Natural killer cell (primary cell): ENCODE data around the gene NUP54. TPM values are rescaled to one million over a fixed set of nuclear protein-coding genes. Genes with fewer than 3 reads are reported as not detected.

Experiments used
- total RNA-seq, 4 donors: library from RNA; stranded (reverse); fragments of 120-200 nt in 1 of 4; gene quantifications; one replicate each; pipeline versions ENCODE4 v1.2.3 to v1.2.4, GENCODE V29; 2013 to 2022

Gene NUP54
- total RNA-seq, 3 donors from 2014 or later (not counting 1 experiment from before 2014, with no cell fraction given) = 102 to 114 (median 108) TPM

Other genes starting within 250 kb of the NUP54 start
- gene PPEF2, start 245.9 kb downstream of the NUP54 start, total RNA-seq = under 1 TPM; 0.21 to 0.33 (median 0.32) TPM
- 10 to 100 TPM; 37.8 to 56.3 (median 43.4) TPM for gene NAAA, start 207.4 kb downstream of the NUP54 start, total RNA-seq
- gene SDAD1, start 157.5 kb downstream of the NUP54 start, total RNA-seq = 10 to 100 TPM; 32.5 to 52.2 (median 39.7) TPM
- gene CXCL9, start 140.9 kb downstream of the NUP54 start, total RNA-seq = not detected
- gene CXCL10, start 124.9 kb downstream of the NUP54 start, total RNA-seq = not detected
- not detected for gene CXCL11, start 112.3 kb downstream of the NUP54 start, total RNA-seq
- not detected for gene ART3, start 73.7 kb downstream of the NUP54 start, total RNA-seq
- 10 to 100 TPM; 22.0 to 39.0 (median 30.4) TPM for gene SCARB2, start 65.4 kb upstream of the NUP54 start, total RNA-seq
- gene FAM47E, start 103.3 kb upstream of the NUP54 start, total RNA-seq = under 1 TPM in 2 of 3 donors, not detected in 1; 0.21 to 0.85 TPM
- gene STBD1, start 158.3 kb upstream of the NUP54 start, total RNA-seq = 1 to 10 TPM in 1 of 3 donors, under 1 TPM in 2; 0.15 to 1.3 (median 0.26) TPM